KMS-11 (cell line): Measurements from ENCODE around the gene ATP5MK.
A peak's percentile ranks its signal among the peaks of the same experiment; 100 is the strongest.
"Not testable (repeated sequence)": the region's sequence is repeated elsewhere in the genome, so short reads cannot be mapped to it uniquely, and the experiment has no call there.

ENCODE experiments used
- H2AFZ ChIP-seq: fragments of 200-600 bp; sonication (generic); 2 replicates; pipeline ENCODE4 v1.6.1; 2016; ENCODE audit warnings: antibody characterized with exemption, mixed run types, low read depth
- H3K27ac ChIP-seq: fragments of 200-600 bp; sonication (generic); 2 replicates; pipeline ENCODE4 v1.6.1; 2016; ENCODE audit warnings: mild to moderate bottlenecking, mixed run types
- H3K27me3 ChIP-seq: fragments of 200-600 bp; sonication (generic); 2 replicates; pipeline ENCODE4 v1.6.1; 2017; ENCODE audit warnings: mild to moderate bottlenecking, low read depth, mixed run types, moderate library complexity; ENCODE audit not compliant: insufficient read depth
- H3K36me3 ChIP-seq: fragments of 200-600 bp; sonication (generic); 2 replicates; pipeline ENCODE4 v1.6.1; 2017; ENCODE audit warnings: mild to moderate bottlenecking, mixed run types; ENCODE audit not compliant: insufficient read depth
- H3K4me1 ChIP-seq: fragments of 200-600 bp; sonication (generic); 2 replicates; pipeline ENCODE4 v1.6.1; 2016; ENCODE audit warnings: mild to moderate bottlenecking, low read depth, mixed run types; ENCODE audit not compliant: poor library complexity, severe bottlenecking
- H3K4me2 ChIP-seq: fragments of 200-600 bp; sonication (generic); 2 replicates; pipeline ENCODE4 v1.7.0; 2016; ENCODE audit warnings: mild to moderate bottlenecking, mixed run types
- H3K4me3 ChIP-seq: fragments of 200-600 bp; sonication (generic); IDR thresholded peaks from 2 replicates; pipeline ENCODE4 v1.6.1; 2017; ENCODE audit warnings: low read depth, low read length, mixed read lengths; ENCODE audit not compliant: insufficient read depth
- H3K79me2 ChIP-seq: fragments of 200-600 bp; sonication (generic); 2 replicates; pipeline ENCODE4 v1.6.1; 2016; ENCODE audit warnings: low read depth, mixed run types; ENCODE audit not compliant: insufficient read depth
- H3K9ac ChIP-seq: fragments of 200-600 bp; sonication (generic); 2 replicates; pipeline ENCODE4 v1.6.1; 2016; ENCODE audit warnings: mild to moderate bottlenecking, mixed run types
- H4K20me1 ChIP-seq: fragments of 200-600 bp; sonication (generic); 2 replicates; pipeline ENCODE4 v1.6.1; 2016; ENCODE audit warnings: mild to moderate bottlenecking, mixed run types; ENCODE audit not compliant: insufficient read depth
- TF ChIP-seq, protein P1 (sequence below): fragments of 200-600 bp; sonication (generic); conservative IDR thresholded peaks from 2 replicates; pipeline ENCODE4 v1.6.1; 2017; ENCODE audit warnings: low read depth, mild to moderate bottlenecking, antibody characterized with exemption, low read length, moderate library complexity, mixed read lengths

The ATP5MK gene

GRCh38 chr10:103367782-103368518 is 28.3 kb downstream of the ATP5MK start, which contains the start of gene TAF5:
TSS of gene TAF5 (plus strand) at chr10:103367976. CDS start at chr10:103367990, 14 bp downstream.
- peaks cover 28% of the 10 kb centered on the region for H3K4me1 ChIP-seq
- H4K20me1 ChIP-seq = no peaks in the 10 kb centered on the region
- H3K4me2 ChIP-seq = peak within 1 kb of the TSS; percentile 83
- no peaks in the 10 kb centered on the region for H3K27me3 ChIP-seq
- peak within 1 kb of the TSS; percentile 62; the same call in 1 of the 2 replicates for H3K9ac ChIP-seq
- H3K79me2 ChIP-seq = peaks cover 27% of the 10 kb centered on the region; the same call in 1 of the 2 replicates
- H3K27ac ChIP-seq = peak within 1 kb of the TSS; percentile 46; the same call in 1 of the 2 replicates
- TF ChIP-seq, protein P1, sequence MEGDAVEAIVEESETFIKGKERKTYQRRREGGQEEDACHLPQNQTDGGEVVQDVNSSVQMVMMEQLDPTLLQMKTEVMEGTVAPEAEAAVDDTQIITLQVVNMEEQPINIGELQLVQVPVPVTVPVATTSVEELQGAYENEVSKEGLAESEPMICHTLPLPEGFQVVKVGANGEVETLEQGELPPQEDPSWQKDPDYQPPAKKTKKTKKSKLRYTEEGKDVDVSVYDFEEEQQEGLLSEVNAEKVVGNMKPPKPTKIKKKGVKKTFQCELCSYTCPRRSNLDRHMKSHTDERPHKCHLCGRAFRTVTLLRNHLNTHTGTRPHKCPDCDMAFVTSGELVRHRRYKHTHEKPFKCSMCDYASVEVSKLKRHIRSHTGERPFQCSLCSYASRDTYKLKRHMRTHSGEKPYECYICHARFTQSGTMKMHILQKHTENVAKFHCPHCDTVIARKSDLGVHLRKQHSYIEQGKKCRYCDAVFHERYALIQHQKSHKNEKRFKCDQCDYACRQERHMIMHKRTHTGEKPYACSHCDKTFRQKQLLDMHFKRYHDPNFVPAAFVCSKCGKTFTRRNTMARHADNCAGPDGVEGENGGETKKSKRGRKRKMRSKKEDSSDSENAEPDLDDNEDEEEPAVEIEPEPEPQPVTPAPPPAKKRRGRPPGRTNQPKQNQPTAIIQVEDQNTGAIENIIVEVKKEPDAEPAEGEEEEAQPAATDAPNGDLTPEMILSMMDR = no peak
- H2AFZ ChIP-seq = peak within 1 kb of the TSS; percentile 81
- no peaks in the 10 kb centered on the region for H3K36me3 ChIP-seq
- no peak within 1 kb of the TSS for H3K4me3 ChIP-seq

DNA sequence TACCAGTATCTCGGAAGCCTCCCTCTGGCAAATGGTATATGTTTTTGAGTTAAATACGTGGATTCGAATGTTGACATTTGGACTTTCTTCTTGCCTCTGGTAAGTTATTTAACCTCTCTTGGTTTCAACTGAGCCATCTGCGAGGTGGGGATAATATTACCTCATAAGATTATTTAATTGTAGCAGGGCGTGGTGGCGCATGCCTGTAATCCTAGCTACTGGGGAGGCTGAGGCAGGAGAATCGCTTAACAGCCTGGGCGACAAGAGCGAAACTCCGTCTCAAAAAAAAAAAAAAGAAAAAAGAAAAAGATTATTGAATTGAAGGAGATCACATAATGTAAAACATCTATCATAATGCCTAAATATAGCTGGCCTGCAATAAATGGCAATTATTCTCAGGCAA is 28.9 kb downstream of the ATP5MK start:
- Histone ChIP-seq H3K27me3 (no peaks in the 10 kb centered on the region), H3K79me2 (peaks cover 27% of the 10 kb centered on the region; the same call in 1 of the 2 replicates), H2AFZ (peak overlapping the region; percentile 81), H3K36me3 (no peaks in the 10 kb centered on the region), H3K27ac (peak overlapping the region; percentile 19; the same call in 1 of the 2 replicates), H3K4me1 (peaks cover 28% of the 10 kb centered on the region), H3K4me3 (no peak overlapping the region), H3K9ac (peak overlapping the region; percentile 62; the same call in 1 of the 2 replicates), H4K20me1 (no peaks in the 10 kb centered on the region), H3K4me2 (peak overlapping the region; percentile 69)
- TF ChIP-seq, protein P1 = no peak

DNA sequence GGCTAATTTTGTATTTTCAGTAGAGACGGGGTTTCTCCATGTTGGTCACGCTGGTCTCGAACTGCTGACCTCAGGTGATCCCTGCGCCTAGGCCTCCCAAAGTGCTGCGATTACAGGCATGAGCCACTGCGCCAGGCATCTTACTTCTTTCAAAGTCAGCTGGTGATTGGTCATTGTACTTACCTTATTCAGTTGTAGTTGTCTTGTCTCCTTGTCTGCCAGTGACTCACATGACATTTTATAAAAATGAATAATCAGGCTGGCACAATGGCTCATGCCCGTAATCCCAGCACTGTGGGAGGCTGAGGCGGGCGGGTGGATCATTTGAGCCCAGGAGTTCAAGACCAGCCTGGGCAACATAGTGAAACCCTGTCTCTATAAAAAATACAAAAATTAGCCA is 35.5 kb downstream of the ATP5MK start:
- not testable (repeated sequence) for H2AFZ ChIP-seq, H3K27me3 ChIP-seq, H3K4me2 ChIP-seq, H3K9ac ChIP-seq, H3K36me3 ChIP-seq, H3K79me2 ChIP-seq, H3K4me3 ChIP-seq, H3K27ac ChIP-seq, H4K20me1 ChIP-seq, H3K4me1 ChIP-seq

DNA sequence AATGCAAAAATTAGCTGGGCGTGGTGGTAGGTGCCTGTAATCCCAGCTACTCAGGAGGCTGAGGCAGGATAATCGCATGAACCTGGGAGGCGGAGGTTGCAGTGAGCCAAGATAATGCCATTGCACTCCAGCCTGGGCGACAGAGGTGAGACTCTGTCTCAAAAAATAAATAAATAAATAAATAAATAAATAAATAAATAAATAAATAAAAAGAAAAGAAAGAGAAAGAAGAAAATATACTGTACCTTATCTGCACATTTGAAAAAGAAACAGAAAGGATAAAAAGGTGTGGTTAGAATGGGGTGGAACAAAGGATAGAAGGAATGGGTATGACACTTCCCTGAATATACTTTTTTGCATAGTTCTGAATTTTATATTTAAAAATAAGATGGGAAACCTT is 36.8 kb downstream of the ATP5MK start:
- not testable (repeated sequence) for H3K27ac ChIP-seq, H3K9ac ChIP-seq, H3K36me3 ChIP-seq, H2AFZ ChIP-seq, H3K4me1 ChIP-seq, H3K4me3 ChIP-seq, H3K79me2 ChIP-seq, H4K20me1 ChIP-seq, H3K4me2 ChIP-seq, H3K27me3 ChIP-seq

GRCh38 chr10:103355906-103356599 is 40.2 kb downstream of the ATP5MK start:
- Histone ChIP-seq H3K27me3 (no peaks in the 10 kb centered on the region), H3K9ac (no peak overlapping the region), H3K79me2 (no peaks in the 10 kb centered on the region), H2AFZ (no peak overlapping the region), H3K36me3 (no peaks in the 10 kb centered on the region), H3K27ac (no peak overlapping the region), H3K4me2 (no peak overlapping the region), H4K20me1 (no peaks in the 10 kb centered on the region), H3K4me3 (no peak overlapping the region), H3K4me1 (peaks cover 6% of the 10 kb centered on the region)
- TF ChIP-seq, protein P1 = no peak

- H4K20me1 ChIP-seq, H3K27ac ChIP-seq, H3K79me2 ChIP-seq, H3K9ac ChIP-seq, H3K36me3 ChIP-seq, H2AFZ ChIP-seq, H3K27me3 ChIP-seq, H3K4me3 ChIP-seq, H3K4me2 ChIP-seq: not testable (repeated sequence)
- peaks cover 11% of the 10 kb centered on the region for H3K4me1 ChIP-seq
Measured at GRCh38 chr10:103354567-103354966, 41.7 kb downstream of the ATP5MK start.
